NCI-H460 (cell line): Measurements from ENCODE around the gene SLC10A3. TPM values are rescaled to one million over a fixed set of nuclear protein-coding genes. Genes with fewer than 3 reads are reported as not detected.
A peak's percentile ranks its signal among the peaks of the same experiment; 100 is the strongest.

Experiments
- DNase-seq: peaks from one replicate; pipeline ENCODE4 v3.0.0-alpha.2; 2016; ENCODE audit warnings: low read depth; ENCODE audit errors: extremely low read depth
- total RNA-seq: library from RNA; depleted of rRNA; stranded (reverse); fragments of >200 nt; shearing (Covaris generic); gene quantifications from 2 replicates; pipeline ENCODE4 v1.2.3, GENCODE V29; 2014

Gene SLC10A3
- total RNA-seq, 1 experiment from 2014 or later, result 27.9 TPM

GRCh38 chrX:154467556-154467955, 22.9 kb downstream of the SLC10A3 start:
- DNase-seq, result no peak

GRCh38 chrX:154466907-154467306, 23.5 kb downstream of the SLC10A3 start:
- no peak for DNase-seq

- no peak for DNase-seq
These were observed 24.4 kb downstream of the SLC10A3 start for GRCh38 chrX:154466036-154466435.

GRCh38 chrX:154465601-154466000, 24.8 kb downstream of the SLC10A3 start:
- DNase-seq, result no peak

GRCh38 chrX:154464806-154465365, 25.5 kb downstream of the SLC10A3 start:
- DNase-seq, result no peak

GRCh38 chrX:154463611-154464220, 26.7 kb downstream of the SLC10A3 start:
- DNase-seq, result no peak

GRCh38 chrX:154462396-154462795, 28.0 kb downstream of the SLC10A3 start:
- DNase-seq, result no peak

- DNase-seq, result no peak
These were observed 30.1 kb downstream of the SLC10A3 start for GRCh38 chrX:154460326-154460725.

- DNase-seq, result no peak
These were observed 30.6 kb downstream of the SLC10A3 start for GRCh38 chrX:154459832-154460231.

GRCh38 chrX:154458954-154459778, 31.3 kb downstream of the SLC10A3 start:
- no peak for DNase-seq

GRCh38 chrX:154458116-154458953, 32.1 kb downstream of the SLC10A3 start, which contains the start of gene PLXNA3:
TSS of gene PLXNA3 (plus strand) at chrX:154458281. CDS start at chrX:154460184, 1,903 bp downstream.
- DNase-seq, result no peak

- DNase-seq, result peak; percentile 25
These were observed 32.8 kb downstream of the SLC10A3 start for GRCh38 chrX:154457491-154458115.

GRCh38 chrX:154452823-154453222, 37.6 kb downstream of the SLC10A3 start:
- DNase-seq, result no peak

GRCh38 chrX:154450312-154450711, 40.1 kb downstream of the SLC10A3 start:
- DNase-seq, result no peak

- DNase-seq, result no peak
These were observed 40.8 kb downstream of the SLC10A3 start for GRCh38 chrX:154449618-154450017.

- no peak for DNase-seq
These were observed 41.9 kb downstream of the SLC10A3 start for GRCh38 chrX:154448484-154448883.

GRCh38 chrX:154446430-154446829, 44.0 kb downstream of the SLC10A3 start:
- no peak for DNase-seq

GRCh38 chrX:154445776-154446175, 44.7 kb downstream of the SLC10A3 start:
- DNase-seq, result no peak

- DNase-seq, result no peak
These were observed 45.6 kb downstream of the SLC10A3 start for GRCh38 chrX:154444755-154445246.
